Measurements from ENCODE around the gene LGALS1. TPM values are rescaled to one million over a fixed set of nuclear protein-coding genes. Genes with fewer than 3 reads are reported as not detected.

Gene LGALS1
- total RNA-seq, 1 experiment from 2014 or later: 32.8 TPM

DNA sequence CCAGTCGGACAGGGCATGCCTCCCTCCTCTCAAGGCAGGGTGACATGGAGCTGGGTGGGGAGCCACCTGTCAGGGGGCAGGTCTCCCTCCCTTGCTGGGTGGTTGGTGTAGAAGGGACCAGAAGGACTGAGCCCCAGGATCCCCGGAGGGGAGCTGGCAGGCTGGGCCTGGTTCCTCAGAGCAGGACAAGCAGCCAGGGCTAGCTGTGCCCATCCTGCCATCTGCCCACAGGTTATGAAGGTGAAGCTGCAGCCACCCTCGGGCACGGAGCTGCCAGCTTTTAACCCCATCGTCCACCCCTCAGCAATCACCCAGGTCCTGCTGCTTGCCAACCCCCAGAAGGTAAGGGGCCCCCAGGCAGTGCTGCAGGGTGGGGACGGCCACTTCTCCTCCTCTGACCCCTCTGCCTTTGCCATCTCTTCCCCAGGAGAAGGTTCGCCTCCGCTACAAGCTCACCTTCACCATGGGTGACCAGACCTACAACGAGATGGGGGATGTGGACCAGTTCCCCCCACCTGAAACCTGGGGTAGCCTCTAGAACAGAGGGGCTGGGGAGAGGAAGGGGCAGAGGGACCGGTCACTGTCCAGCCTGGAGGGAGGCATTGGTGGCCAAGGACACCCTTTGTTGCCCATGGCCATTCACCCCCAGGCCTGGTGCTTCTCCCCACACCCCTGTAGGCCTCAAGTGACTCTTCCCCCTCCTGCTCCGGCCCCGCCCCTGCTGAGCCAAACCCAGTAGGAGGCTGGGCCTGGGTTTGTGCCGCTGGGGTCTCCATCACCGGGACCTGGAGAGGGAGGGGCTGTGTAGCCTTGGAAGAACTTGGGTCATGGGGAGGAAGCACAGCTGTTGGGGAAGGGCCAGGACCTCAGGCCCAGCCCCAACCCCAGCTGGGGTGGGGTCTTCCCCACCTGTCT is 43.0 kb upstream of the LGALS1 start:
- H2BK15ac ChIP-seq (ENCODE audit: low read depth, low read length): no peak overlapping the region
- peaks cover 2% of the 10 kb centered on the region; the same call in 1 of the 2 replicates for H3K4me1 ChIP-seq (ENCODE audit: insufficient read depth, low read length)
- H3K27ac Mint-ChIP-seq: no peak overlapping the region
- WGBS (ENCODE audit: extremely low coverage, insufficient read length, low lambda C conversion rate): no CpG with 5 or more reads among the region's 14 CpGs
- no peak overlapping the region for H2BK20ac ChIP-seq (ENCODE audit: low read depth, low read length, poor library complexity, severe bottlenecking)
- no peak overlapping the region for H2BK120ac ChIP-seq (ENCODE audit: low read depth, low read length, poor library complexity, severe bottlenecking)
- no peaks in the 10 kb centered on the region for H3K9me3 Mint-ChIP-seq
- H3K9me3 ChIP-seq (ENCODE audit: control insufficient read depth, low read depth, low read length): no peaks in the 10 kb centered on the region
- no peak overlapping the region for H3K18ac ChIP-seq (ENCODE audit: insufficient read length, low read depth, low read length)
- H3K27me3 ChIP-seq (ENCODE audit: insufficient read depth, low read length): no peaks in the 10 kb centered on the region
- H2BK5ac ChIP-seq (ENCODE audit: insufficient read length, low read length): no peak overlapping the region
- H3K56ac ChIP-seq (ENCODE audit: insufficient read length, low read depth, low read length): no peak overlapping the region
- no peak overlapping the region for H3T11ph ChIP-seq (ENCODE audit: low read length)
- no peak overlapping the region for H2BK12ac ChIP-seq (ENCODE audit: insufficient read length, low read depth, low read length)
- no peak overlapping the region for H3K4me2 ChIP-seq (ENCODE audit: insufficient read depth, insufficient read length, low read length)
- H3K27me3 Mint-ChIP-seq (ENCODE audit: low read depth): no peaks in the 10 kb centered on the region
- no peak overlapping the region for H2AK5ac ChIP-seq (ENCODE audit: insufficient read length, low read length)
- no peak for DNase-seq
- H3K27ac ChIP-seq (ENCODE audit: insufficient read length, low read depth, low read length): no peak overlapping the region
- H4K8ac ChIP-seq (replicated peaks; ENCODE audit: insufficient read length, low read depth, low read length): no peak overlapping the region
- H4K20me1 ChIP-seq (ENCODE audit: control insufficient read depth, insufficient read depth, insufficient read length): no peaks in the 10 kb centered on the region
- no peak overlapping the region for H4K5ac ChIP-seq (ENCODE audit: insufficient read length, low read depth, low read length)
- no peak overlapping the region for H2AFZ ChIP-seq (ENCODE audit: low read length)
- no peak overlapping the region for H3K4ac ChIP-seq (ENCODE audit: low read depth, low read length)
- H3K9ac ChIP-seq (ENCODE audit: extremely low read depth, insufficient read length, low read length): no peak overlapping the region
- no peaks in the 10 kb centered on the region for H3K79me2 ChIP-seq (ENCODE audit: insufficient read depth, low read length)
- H3K4me3 Mint-ChIP-seq: no peak overlapping the region
- no peak overlapping the region for H3K23ac ChIP-seq (ENCODE audit: insufficient read length, low read depth, low read length)
- H3K79me1 ChIP-seq (ENCODE audit: insufficient read depth, low read depth, low read length, poor library complexity, severe bottlenecking): no peaks in the 10 kb centered on the region
- H4K91ac ChIP-seq (ENCODE audit: insufficient read length, low read depth, low read length): no peak overlapping the region
- H3K14ac ChIP-seq (ENCODE audit: insufficient read depth, low read length): no peak overlapping the region
- H3K23me2 ChIP-seq (ENCODE audit: insufficient read length, low read depth, low read length, poor library complexity, severe bottlenecking): no peaks in the 10 kb centered on the region
- H3K36me3 Mint-ChIP-seq (ENCODE audit: insufficient read depth in 1 of 3, low read depth in 3 of 3): peaks cover 0 to 12% (median 11%) of the 10 kb centered on the region in 3 experiments; a peak in 5 of 7 replicates
- TF ChIP-seq, protein P1, sequence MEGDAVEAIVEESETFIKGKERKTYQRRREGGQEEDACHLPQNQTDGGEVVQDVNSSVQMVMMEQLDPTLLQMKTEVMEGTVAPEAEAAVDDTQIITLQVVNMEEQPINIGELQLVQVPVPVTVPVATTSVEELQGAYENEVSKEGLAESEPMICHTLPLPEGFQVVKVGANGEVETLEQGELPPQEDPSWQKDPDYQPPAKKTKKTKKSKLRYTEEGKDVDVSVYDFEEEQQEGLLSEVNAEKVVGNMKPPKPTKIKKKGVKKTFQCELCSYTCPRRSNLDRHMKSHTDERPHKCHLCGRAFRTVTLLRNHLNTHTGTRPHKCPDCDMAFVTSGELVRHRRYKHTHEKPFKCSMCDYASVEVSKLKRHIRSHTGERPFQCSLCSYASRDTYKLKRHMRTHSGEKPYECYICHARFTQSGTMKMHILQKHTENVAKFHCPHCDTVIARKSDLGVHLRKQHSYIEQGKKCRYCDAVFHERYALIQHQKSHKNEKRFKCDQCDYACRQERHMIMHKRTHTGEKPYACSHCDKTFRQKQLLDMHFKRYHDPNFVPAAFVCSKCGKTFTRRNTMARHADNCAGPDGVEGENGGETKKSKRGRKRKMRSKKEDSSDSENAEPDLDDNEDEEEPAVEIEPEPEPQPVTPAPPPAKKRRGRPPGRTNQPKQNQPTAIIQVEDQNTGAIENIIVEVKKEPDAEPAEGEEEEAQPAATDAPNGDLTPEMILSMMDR (conservative IDR thresholded peaks at IDR 0.05): no peak
- peaks cover 21 to 26% of the 10 kb centered on the region in 2 experiments for H3K4me1 Mint-ChIP-seq
